A549 (cell line): ENCODE data around the gene ITIH5.

Experiments used
- CHD4 ChIP-seq: fragments of 200-600 bp; sonication (generic); IDR thresholded peaks from 2 replicates; pipeline ENCODE4 v1.6.1; 2016; ENCODE audit warnings: antibody characterized with exemption, mild to moderate bottlenecking, borderline replicate concordance
- EP300 ChIP-seq, 2 experiments: fragments of >200 bp; sonication (Bioruptor Twin); formaldehyde crosslinking; IDR thresholded peaks; 2 replicates in 1 of 2; 3 replicates in 1 of 2; pipeline ENCODE4 v1.6.1; 2016 to 2017
- ESRRA ChIP-seq: fragments of 150-350 bp; IDR thresholded peaks from 2 replicates; pipeline ENCODE4 v1.6.1; 2014; ENCODE audit warnings: mild to moderate bottlenecking, low read length, borderline replicate concordance
- GATA3 ChIP-seq: IDR thresholded peaks from 2 replicates; pipeline ENCODE4 v1.6.1; 2012; ENCODE audit warnings: borderline replicate concordance
- MAX ChIP-seq: IDR thresholded peaks from 2 replicates; pipeline ENCODE4 v1.6.1; 2012
- POLR2AphosphoS2 ChIP-seq: conservative IDR thresholded peaks from 2 replicates; pipeline ENCODE4 v1.6.1; 2012; ENCODE audit warnings: low read length, improper control_type of control experiment, inconsistent platforms
- TF ChIP-seq, protein P1 (sequence below): fragments of >200 bp; sonication (Bioruptor Twin); formaldehyde crosslinking; IDR thresholded peaks from 3 replicates; pipeline ENCODE4 v1.5.1; 2016
- TF ChIP-seq, protein P2 (sequence below): fragments of 200-600 bp; sonication (generic); IDR thresholded peaks from 2 replicates; pipeline ENCODE4 v1.6.1; 2016; ENCODE audit warnings: antibody characterized with exemption, mild to moderate bottlenecking, moderate library complexity

DNA sequence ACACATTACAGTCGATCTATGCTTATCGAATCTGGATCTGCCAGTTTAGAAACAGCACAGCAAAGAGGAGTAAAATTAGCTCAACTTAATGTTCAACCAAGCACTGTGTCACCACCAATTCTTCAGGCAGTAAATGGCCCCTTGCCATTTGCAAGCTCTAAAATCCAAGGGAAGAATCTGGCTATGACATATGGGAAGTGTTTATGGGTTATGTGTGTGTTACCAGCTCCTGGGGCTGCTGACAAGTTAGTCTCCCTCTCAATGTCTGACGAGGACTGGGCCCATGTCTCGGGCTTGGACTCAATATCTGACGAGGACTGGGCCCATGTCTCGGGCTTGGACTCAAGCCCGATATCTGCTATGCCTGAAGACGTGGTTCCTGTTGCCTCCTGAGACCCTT lies 30.7 kb upstream of the ITIH5 start:
- TF ChIP-seq, protein P1, sequence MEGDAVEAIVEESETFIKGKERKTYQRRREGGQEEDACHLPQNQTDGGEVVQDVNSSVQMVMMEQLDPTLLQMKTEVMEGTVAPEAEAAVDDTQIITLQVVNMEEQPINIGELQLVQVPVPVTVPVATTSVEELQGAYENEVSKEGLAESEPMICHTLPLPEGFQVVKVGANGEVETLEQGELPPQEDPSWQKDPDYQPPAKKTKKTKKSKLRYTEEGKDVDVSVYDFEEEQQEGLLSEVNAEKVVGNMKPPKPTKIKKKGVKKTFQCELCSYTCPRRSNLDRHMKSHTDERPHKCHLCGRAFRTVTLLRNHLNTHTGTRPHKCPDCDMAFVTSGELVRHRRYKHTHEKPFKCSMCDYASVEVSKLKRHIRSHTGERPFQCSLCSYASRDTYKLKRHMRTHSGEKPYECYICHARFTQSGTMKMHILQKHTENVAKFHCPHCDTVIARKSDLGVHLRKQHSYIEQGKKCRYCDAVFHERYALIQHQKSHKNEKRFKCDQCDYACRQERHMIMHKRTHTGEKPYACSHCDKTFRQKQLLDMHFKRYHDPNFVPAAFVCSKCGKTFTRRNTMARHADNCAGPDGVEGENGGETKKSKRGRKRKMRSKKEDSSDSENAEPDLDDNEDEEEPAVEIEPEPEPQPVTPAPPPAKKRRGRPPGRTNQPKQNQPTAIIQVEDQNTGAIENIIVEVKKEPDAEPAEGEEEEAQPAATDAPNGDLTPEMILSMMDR = no peak
- TF ChIP-seq MAX (no peak), EP300 (IDR thresholded peaks at IDR 0.05) (no peak), POLR2AphosphoS2 (no peak), CHD4 (no peak), ESRRA (no peak), GATA3 (no peak)
- TF ChIP-seq, protein P2, sequence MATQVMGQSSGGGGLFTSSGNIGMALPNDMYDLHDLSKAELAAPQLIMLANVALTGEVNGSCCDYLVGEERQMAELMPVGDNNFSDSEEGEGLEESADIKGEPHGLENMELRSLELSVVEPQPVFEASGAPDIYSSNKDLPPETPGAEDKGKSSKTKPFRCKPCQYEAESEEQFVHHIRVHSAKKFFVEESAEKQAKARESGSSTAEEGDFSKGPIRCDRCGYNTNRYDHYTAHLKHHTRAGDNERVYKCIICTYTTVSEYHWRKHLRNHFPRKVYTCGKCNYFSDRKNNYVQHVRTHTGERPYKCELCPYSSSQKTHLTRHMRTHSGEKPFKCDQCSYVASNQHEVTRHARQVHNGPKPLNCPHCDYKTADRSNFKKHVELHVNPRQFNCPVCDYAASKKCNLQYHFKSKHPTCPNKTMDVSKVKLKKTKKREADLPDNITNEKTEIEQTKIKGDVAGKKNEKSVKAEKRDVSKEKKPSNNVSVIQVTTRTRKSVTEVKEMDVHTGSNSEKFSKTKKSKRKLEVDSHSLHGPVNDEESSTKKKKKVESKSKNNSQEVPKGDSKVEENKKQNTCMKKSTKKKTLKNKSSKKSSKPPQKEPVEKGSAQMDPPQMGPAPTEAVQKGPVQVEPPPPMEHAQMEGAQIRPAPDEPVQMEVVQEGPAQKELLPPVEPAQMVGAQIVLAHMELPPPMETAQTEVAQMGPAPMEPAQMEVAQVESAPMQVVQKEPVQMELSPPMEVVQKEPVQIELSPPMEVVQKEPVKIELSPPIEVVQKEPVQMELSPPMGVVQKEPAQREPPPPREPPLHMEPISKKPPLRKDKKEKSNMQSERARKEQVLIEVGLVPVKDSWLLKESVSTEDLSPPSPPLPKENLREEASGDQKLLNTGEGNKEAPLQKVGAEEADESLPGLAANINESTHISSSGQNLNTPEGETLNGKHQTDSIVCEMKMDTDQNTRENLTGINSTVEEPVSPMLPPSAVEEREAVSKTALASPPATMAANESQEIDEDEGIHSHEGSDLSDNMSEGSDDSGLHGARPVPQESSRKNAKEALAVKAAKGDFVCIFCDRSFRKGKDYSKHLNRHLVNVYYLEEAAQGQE = no peak
